Epithelial cell of esophagus (primary cell): Measurements from ENCODE around the gene TRIO.

ENCODE experiments used
- DNase-seq: peaks from one replicate; pipeline ENCODE4 v3.0.0; 2010; ENCODE audit warnings: low read depth
- H3K4me3 ChIP-seq: 2 replicates; pipeline ENCODE4 v1.5.1; 2011; ENCODE audit warnings: mild to moderate bottlenecking, low read length, control low read depth
- TF ChIP-seq, protein P1 (sequence below): IDR thresholded peaks from 2 replicates; pipeline ENCODE4 v1.5.1; 2011; ENCODE audit warnings: low read depth, mild to moderate bottlenecking, low read length, control low read depth, inconsistent platforms; ENCODE audit not compliant: insufficient read depth; ENCODE audit errors: missing control alignments

The TRIO gene

DNA sequence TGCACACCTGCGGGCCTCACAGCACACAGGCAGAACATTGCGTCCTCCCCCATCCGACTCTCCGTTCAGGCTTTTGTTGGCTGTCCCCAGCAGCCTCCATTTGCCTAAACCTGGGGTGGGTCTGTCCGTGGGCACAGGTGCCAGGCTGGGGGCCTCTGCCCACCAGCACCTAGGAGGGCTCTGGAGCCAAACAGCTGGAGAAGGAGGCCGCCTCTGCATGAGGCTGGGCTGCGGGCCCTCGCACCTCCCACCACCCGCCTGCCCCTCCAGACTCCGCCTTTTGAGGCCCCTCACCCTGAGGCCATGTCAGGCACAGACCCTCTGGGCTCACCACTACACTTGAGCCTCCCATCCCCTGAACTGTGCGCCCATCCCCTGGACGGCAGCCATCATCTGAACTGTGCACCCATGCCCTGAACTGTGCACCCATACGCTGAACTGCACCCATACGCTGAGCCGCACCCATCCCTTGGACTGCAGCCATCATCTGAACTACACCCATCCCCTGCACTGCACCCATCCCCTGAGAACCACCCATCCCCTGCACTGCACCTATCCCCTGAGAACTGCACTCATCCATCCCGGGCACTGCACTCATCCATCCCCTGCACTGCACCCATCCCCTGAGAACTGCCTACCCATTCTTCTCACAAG is 340.5 kb downstream of the TRIO start:
- H3K4me3 ChIP-seq: no peak overlapping the region
- TF ChIP-seq, protein P1, sequence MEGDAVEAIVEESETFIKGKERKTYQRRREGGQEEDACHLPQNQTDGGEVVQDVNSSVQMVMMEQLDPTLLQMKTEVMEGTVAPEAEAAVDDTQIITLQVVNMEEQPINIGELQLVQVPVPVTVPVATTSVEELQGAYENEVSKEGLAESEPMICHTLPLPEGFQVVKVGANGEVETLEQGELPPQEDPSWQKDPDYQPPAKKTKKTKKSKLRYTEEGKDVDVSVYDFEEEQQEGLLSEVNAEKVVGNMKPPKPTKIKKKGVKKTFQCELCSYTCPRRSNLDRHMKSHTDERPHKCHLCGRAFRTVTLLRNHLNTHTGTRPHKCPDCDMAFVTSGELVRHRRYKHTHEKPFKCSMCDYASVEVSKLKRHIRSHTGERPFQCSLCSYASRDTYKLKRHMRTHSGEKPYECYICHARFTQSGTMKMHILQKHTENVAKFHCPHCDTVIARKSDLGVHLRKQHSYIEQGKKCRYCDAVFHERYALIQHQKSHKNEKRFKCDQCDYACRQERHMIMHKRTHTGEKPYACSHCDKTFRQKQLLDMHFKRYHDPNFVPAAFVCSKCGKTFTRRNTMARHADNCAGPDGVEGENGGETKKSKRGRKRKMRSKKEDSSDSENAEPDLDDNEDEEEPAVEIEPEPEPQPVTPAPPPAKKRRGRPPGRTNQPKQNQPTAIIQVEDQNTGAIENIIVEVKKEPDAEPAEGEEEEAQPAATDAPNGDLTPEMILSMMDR: no peak
- DNase-seq: no peak

DNA sequence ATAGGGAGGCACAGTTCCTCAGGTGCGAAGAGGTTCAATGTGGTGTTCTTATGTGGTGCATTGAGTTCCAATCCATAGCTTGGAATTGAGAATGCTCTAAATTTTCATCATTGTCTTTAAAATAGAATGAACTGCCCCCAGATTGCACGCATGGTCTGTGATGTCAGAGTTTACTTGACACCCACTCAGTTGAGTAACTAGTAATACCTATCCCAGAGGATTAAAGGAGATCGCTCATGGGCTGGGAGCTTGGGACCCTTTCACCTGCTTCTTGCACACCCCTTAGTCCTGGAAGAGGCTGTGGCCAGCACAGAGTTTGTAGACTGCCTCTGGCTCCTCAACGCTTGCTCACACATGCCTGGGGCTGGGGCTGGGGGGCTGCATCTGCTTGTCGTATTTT is 343.3 kb downstream of the TRIO start:
- no peak for DNase-seq
- no peak overlapping the region for H3K4me3 ChIP-seq
- TF ChIP-seq, protein P1: no peak

DNA sequence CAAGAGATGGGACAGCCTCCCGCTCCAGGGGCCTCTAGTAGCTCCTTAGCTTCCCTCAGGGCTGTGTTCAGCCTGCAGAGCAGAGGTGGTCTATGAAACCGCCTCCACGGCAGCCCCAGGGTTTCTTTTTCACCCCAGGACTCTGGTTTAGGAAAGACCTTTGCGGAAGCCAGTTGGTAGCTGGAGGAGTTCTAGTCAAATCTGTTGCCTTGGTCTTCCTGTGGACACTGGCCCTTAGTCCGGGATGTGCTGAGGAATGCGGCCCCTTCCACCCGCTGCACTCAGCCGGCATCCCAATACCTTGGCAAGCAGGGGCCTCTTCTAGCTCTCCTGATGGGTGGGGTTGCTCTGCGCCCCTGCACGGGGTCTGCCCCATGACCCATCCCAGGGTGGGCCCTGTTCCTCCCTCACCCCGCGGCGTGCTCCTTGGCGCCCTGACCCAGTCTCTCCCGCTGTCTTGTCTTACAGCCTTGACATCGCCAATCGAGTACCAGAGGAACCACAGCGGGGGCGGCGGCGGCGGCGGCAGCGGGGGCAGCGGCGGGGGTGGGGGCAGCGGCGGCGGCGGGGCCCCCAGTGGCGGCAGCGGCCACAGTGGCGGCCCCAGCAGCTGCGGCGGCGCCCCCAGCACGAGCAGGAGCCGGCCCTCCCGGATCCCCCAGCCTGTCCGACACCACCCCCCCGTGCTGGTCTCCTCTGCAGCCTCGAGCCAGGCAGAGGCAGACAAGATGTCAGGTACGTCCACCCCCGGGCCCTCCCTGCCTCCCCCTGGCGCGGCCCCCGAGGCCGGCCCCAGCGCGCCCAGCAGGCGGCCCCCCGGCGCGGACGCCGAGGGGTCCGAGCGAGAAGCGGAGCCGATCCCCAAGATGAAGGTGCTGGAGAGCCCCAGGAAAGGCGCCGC is 344.1 kb downstream of the TRIO start:
- DNase-seq: no peak
- H3K4me3 ChIP-seq: no peak overlapping the region
- TF ChIP-seq, protein P1: no peak

DNA sequence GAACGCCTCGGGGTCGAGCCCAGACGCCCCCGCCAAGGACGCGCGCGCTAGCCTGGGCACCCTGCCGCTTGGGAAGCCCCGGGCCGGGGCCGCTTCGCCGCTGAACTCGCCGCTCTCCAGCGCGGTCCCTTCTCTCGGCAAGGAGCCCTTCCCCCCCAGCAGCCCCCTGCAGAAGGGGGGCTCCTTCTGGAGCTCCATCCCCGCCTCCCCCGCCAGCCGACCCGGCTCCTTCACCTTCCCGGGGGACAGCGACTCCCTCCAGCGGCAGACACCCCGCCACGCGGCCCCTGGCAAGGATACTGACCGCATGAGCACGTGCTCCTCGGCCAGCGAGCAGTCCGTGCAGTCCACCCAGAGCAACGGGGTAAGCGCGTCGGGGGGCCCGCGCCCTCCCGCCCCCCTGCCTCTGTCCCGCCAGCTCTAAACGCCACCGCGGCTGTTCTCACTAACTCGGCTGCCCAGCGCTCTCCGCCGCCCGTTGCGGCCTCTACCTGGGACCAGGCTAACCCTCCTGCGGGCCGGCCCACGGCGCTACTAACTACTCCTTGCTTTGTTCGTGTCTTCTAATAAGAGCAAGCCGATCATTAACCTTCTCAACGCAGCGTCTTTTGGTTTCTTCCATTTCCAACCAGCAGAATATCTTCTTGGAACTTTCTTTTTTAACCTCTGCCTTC is 344.9 kb downstream of the TRIO start:
- no peak for DNase-seq
- H3K4me3 ChIP-seq: no peak overlapping the region
- TF ChIP-seq, protein P1: no peak

DNA sequence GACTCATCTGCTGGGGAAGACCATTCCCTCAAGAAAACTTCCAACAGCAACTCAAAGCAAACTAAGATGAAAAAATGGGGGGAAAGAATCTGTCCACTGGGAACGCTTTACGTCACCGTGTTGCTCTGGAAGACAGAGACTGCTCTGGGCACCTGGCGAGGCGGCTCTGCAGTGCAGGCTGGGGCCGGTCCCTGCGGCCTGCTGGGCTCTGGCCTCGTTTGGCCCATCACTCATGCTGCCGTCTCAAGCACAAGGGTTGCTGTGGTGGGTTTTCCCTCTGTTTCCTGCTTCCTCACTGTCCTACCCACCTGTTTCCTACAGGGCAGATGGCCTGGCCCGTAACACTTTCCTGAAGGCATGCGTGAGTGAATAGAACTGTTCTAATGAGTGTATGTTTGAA is 345.6 kb downstream of the TRIO start:
- H3K4me3 ChIP-seq: no peak overlapping the region
- DNase-seq: no peak
- TF ChIP-seq, protein P1: no peak

DNA sequence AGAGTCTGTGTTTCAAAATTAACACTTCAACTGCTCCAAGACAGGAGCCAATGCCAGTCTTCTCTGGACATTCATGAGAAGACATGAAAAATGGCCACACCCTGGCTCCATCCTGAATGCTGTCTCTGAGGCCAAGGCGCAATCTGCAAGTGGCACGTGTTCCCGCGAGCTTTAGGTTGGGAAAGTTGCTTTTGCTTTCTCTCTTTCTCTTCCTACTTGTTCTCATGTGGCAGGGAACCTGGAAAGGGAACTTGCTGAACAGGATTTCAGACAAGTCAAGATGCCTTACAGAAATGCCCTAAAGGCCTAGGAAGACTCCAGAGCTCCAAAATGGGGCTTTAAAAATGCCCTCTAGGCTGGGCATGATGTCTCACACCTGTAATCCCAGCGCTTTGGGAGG is 346.5 kb downstream of the TRIO start:
- TF ChIP-seq, protein P1: no peak
- DNase-seq: peak; percentile 74
- H3K4me3 ChIP-seq: no peak overlapping the region
